Measurements from ENCODE around the gene TNFRSF21. TPM values are rescaled to one million over a fixed set of nuclear protein-coding genes. Genes with fewer than 3 reads are reported as not detected.

The TNFRSF21 gene
- total and polyA plus RNA-seq, 9 of the 15 experiments (the other 6 are each of a cell fraction or from before 2014, with no cell fraction given), result 0.63 to 5.7 (median 2.2) TPM

DNA sequence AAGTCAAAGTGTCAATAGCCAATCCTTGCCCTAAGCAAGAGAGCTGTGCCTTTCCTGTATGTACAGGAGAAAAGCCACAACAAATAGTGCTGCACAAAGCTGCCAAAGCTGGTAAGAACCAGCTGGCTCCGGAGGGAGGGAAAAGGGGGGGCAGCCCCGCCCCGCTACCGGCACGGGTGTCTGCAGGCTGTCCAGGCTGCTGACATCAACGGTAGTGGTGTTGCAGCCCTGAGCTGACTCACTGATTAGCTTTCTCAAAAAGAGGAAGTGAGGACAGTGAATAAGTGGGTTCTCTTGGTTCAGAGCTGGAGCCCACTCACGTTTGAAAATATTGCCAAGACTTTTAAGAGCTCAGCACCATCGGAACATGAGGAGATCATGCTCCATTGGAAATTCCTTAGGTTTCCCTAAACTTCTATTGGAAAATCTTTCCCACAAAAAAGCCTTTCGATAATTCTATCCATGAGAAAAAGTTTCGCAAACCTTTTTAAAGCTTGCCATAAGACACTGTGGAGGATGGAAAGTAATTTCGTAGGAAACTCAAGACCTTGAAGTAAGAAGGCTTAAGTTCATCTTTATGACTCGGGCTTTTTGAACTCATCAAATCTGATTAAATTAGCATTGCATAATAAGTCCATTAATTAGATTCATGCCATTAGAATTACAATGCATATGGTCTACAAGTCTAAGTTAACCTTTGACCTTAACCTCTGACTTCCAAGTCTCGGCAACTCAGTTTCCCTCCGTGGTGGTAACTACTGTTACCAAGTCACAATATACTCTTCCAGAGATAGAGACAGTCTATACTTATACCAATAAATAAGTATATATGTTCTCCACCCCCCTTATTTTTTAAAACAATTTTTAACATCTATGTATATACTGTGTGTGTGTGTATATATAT is 67.0 kb downstream of the TNFRSF21 start (continued):
- TF ChIP-seq MITF (IDR thresholded peaks at IDR 0.05), result peak; percentile 87
- peak; percentile 80 for TF ChIP-seq ETV1 (tag; conservative IDR thresholded peaks at IDR 0.05; ENCODE audit: low read depth)
- TF ChIP-seq ZNF766 (CRISPR knock-in tag; conservative IDR thresholded peaks at IDR 0.05), result 0 out of 2 replicates have a peak, but pooled peaks have one; percentile 16
- TF ChIP-seq CCAR2 (IDR thresholded peaks at IDR 0.05; ENCODE audit: low read depth, low read length), result no peak
- TF ChIP-seq NCOA2 (IDR thresholded peaks at IDR 0.05; ENCODE audit: partially characterized antibody in 2 of 2), result no peak
- TF ChIP-seq ZKSCAN8 (CRISPR knock-in tag; IDR thresholded peaks at IDR 0.05), result peak; percentile 46; the same call in 1 of the 2 replicates
- peak; percentile 45 for TF ChIP-seq MTA2 (IDR thresholded peaks at IDR 0.05; ENCODE audit: low read depth)
- no peak for TF ChIP-seq PHB2 (IDR thresholded peaks at IDR 0.05; ENCODE audit: low read depth)
- TF ChIP-seq MAFF (IDR thresholded peaks at IDR 0.05; ENCODE audit: low read length), result peak; percentile 47
- no peak for TF ChIP-seq KHSRP (IDR thresholded peaks at IDR 0.05)
- peak; percentile 67; the same call in 1 of the 2 replicates for TF ChIP-seq CTBP1 (IDR thresholded peaks at IDR 0.05; ENCODE audit: borderline replicate concordance)
- TF ChIP-seq TFE3 (CRISPR knock-in tag; IDR thresholded peaks at IDR 0.05), result no peak
- TF ChIP-seq POLR2H (tag; IDR thresholded peaks at IDR 0.05; ENCODE audit: low read depth), result peak; percentile 84
- TF ChIP-seq CHD1 (IDR thresholded peaks at IDR 0.05; ENCODE audit: low read length), result no peak
- no peak for TF ChIP-seq ZNF551 (CRISPR knock-in tag; IDR thresholded peaks at IDR 0.05)
- TF ChIP-seq, protein P1, sequence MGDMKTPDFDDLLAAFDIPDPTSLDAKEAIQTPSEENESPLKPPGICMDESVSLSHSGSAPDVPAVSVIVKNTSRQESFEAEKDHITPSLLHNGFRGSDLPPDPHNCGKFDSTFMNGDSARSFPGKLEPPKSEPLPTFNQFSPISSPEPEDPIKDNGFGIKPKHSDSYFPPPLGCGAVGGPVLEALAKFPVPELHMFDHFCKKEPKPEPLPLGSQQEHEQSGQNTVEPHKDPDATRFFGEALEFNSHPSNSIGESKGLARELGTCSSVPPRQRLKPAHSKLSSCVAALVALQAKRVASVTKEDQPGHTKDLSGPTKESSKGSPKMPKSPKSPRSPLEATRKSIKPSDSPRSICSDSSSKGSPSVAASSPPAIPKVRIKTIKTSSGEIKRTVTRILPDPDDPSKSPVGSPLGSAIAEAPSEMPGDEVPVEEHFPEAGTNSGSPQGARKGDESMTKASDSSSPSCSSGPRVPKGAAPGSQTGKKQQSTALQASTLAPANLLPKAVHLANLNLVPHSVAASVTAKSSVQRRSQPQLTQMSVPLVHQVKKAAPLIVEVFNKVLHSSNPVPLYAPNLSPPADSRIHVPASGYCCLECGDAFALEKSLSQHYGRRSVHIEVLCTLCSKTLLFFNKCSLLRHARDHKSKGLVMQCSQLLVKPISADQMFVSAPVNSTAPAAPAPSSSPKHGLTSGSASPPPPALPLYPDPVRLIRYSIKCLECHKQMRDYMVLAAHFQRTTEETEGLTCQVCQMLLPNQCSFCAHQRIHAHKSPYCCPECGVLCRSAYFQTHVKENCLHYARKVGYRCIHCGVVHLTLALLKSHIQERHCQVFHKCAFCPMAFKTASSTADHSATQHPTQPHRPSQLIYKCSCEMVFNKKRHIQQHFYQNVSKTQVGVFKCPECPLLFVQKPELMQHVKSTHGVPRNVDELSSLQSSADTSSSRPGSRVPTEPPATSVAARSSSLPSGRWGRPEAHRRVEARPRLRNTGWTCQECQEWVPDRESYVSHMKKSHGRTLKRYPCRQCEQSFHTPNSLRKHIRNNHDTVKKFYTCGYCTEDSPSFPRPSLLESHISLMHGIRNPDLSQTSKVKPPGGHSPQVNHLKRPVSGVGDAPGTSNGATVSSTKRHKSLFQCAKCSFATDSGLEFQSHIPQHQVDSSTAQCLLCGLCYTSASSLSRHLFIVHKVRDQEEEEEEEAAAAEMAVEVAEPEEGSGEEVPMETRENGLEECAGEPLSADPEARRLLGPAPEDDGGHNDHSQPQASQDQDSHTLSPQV (IDR thresholded peaks at IDR 0.05), result peak; percentile 83
- TF ChIP-seq LEF1 (IDR thresholded peaks at IDR 0.05), result peak; percentile 100
- peak; percentile 49; the same call in 1 of the 2 replicates for TF ChIP-seq BRD4 (IDR thresholded peaks at IDR 0.05)
- TF ChIP-seq CREM (IDR thresholded peaks at IDR 0.05; ENCODE audit: low read depth), result peak; percentile 90
- TF ChIP-seq HDAC2 (IDR thresholded peaks at IDR 0.05), result peak; percentile 89
- TF ChIP-seq ZBED1 (IDR thresholded peaks at IDR 0.05), result 0 out of 2 replicates have a peak, but pooled peaks have one; percentile 69
- TF ChIP-seq KLF13 (tag; IDR thresholded peaks at IDR 0.05; ENCODE audit: borderline replicate concordance, low read depth), result peak; percentile 69
